CD4-positive, alpha-beta T cell (primary cell): Measurements from ENCODE around the gene WBP1. TPM values are rescaled to one million over a fixed set of nuclear protein-coding genes. Genes with fewer than 3 reads are reported as not detected.

Experiments
- ATAC-seq: fragments of 200-7000 bp; cut with Tn5 transposase; one replicate; pipeline ENCODE4 v1.10.0; 2022; ENCODE audit warnings: mild to moderate bottlenecking; ENCODE audit not compliant: poor library complexity
- CTCF ChIA-PET: fragments of 350-600 bp; sonication (Branson Sonifier 250); formaldehyde crosslinking; loops from one replicate; lab custom pipeline; 2021; ENCODE audit warnings: antibody characterized with exemption, inconsistent platforms; lab: Charles Lee
- POLR2A ChIA-PET: fragments of 350-600 bp; sonication (Branson Sonifier 250); formaldehyde crosslinking; loops from one replicate; lab custom pipeline; 2021; ENCODE audit warnings: antibody characterized with exemption, inconsistent platforms; lab: Charles Lee
- DNase-seq, 14 experiments: peaks; one replicate each; pipeline ENCODE4 v3.0.0-alpha.2; 2013 to 2020; ENCODE audit warnings: mixed read lengths in 2 of 14
- H3K27ac ChIP-seq, 2 donors: one replicate each; pipeline versions ENCODE4 v1.5.1 to v1.7.0; 2013; ENCODE audit warnings: low read length in 2 of 2, low read depth in 1 of 2, mild to moderate bottlenecking in 1 of 2
- H3K27me3 ChIP-seq, 2 experiments: 1 replicate in 1 of 2; 2 replicates in 1 of 2; pipeline versions ENCODE4 v1.6.1 to v1.7.0; 2013; ENCODE audit warnings: low read length in 2 of 2, control low read depth in 1 of 2, mild to moderate bottlenecking in 1 of 2, moderate library complexity in 1 of 2; ENCODE audit not compliant: insufficient read depth in 2 of 2, control insufficient read depth in 1 of 2
- H3K36me3 ChIP-seq: one replicate; pipeline ENCODE4 v1.6.1; 2013; ENCODE audit warnings: low read length, control low read depth; ENCODE audit not compliant: insufficient read depth
- H3K4me1 ChIP-seq: one replicate; pipeline ENCODE4 v1.6.1; 2013; ENCODE audit warnings: low read length, control low read depth; ENCODE audit not compliant: insufficient read depth
- H3K4me3 ChIP-seq: one replicate; pipeline ENCODE4 v1.5.1; 2013; ENCODE audit warnings: mild to moderate bottlenecking, low read length, moderate library complexity
- H3K9me3 ChIP-seq, 2 experiments: 1 replicate in 1 of 2; 2 replicates in 1 of 2; pipeline versions ENCODE4 v1.6.1 to v1.7.0; 2013; ENCODE audit warnings: low read length in 2 of 2, mild to moderate bottlenecking in 2 of 2, control low read depth in 1 of 2, moderate library complexity in 1 of 2; ENCODE audit not compliant: control insufficient read depth in 1 of 2, insufficient read depth in 1 of 2
- H3K27ac Mint-ChIP-seq: one replicate; pipeline ENCODE4 v1.8.0; 2020; ENCODE audit warnings: mixed read lengths
- H3K27me3 Mint-ChIP-seq: one replicate; pipeline ENCODE4 v1.8.0; 2021; ENCODE audit warnings: mixed read lengths
- H3K36me3 Mint-ChIP-seq: one replicate; pipeline ENCODE4 v1.8.0; 2021; ENCODE audit warnings: low read depth, mixed read lengths
- H3K4me1 Mint-ChIP-seq: one replicate; pipeline ENCODE4 v1.8.0; 2021; ENCODE audit warnings: low read depth, mixed read lengths
- H3K4me3 Mint-ChIP-seq: one replicate; pipeline ENCODE4 v1.8.0; 2020; ENCODE audit warnings: mild to moderate bottlenecking, mixed read lengths
- H3K9me3 Mint-ChIP-seq: one replicate; pipeline ENCODE4 v1.8.0; 2020; ENCODE audit warnings: mixed read lengths
- intact Hi-C, 2 experiments: fragments of 100-400 bp; cut with DNase I in 1 of 2; cut with micrococcal nuclease in 1 of 2; formaldehyde crosslinking; loops; one replicate each; pipeline versions ENCODE4 v1.15.1 to v1.9.0; 2023 to 2025; cut with DNase I, micrococcal nuclease
- total RNA-seq, 174 experiments: library from RNA in 2 of 174; stranded (reverse) in 2 of 174; gene quantifications; one replicate each; pipeline ENCODE4 v1.2.3 and lab custom pipeline; 2021 to 2026
- TF ChIP-seq, protein P1 (sequence below): fragments of 200-600 bp; IDR thresholded peaks from one replicate; pipeline ENCODE4 v1.8.0; 2022; ENCODE audit warnings: antibody characterized with exemption, mild to moderate bottlenecking

Gene WBP1
- total RNA-seq, 2 experiments from 2014 or later: 79.1 to 80.5 TPM

DNA sequence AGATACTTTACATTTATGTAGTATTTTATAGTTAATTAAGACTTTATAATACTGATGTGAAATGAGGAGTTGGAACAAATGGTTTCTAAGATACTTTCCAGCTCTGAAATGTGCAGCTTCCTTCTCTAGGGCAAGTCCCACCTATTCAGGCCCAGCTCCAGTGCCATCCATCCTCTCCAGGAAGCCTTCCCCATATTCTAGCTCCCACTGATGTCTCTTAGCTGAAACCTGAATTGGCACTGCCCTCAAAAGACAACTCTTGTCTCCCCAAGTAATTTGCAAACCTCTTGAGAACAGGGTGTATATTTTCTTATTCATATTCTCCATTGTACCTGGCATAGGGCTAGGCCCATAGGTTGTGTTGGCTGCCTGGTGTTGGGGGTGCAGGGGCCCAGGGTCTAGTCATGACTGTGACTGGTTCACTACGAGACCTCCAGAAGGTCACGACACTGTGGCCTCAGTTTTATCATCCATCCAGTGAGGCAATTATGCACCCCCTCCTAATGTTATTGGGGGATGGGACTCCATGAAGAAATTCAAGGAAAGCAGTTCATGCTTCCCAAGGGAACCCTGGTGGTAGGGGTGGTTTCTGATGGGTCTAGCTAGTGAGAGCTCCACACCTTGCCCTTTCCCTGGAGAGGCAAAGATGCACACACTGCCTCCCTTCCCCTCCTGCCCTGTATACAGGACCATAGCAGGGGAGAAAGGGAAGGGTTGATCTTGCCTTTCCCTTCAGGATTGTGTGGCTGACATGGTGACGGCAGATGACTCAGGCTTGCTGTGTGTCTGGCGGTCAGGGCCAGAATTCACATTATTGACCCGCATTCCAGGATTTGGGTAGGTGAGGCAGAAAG is 33.9 kb upstream of the WBP1 start:
- intact Hi-C loops: loop anchor here in 1 of 2 experiments (5.0 kb wide), 1 partner anchor 48 kb away; the partner anchor contains the start of gene MRPL53
- H3K36me3 ChIP-seq: peaks cover 11% of the 10 kb centered on the region
- CTCF ChIA-PET: no interaction called here
- ATAC-seq (no peak), DNase-seq (no peak)
- no peaks in the 10 kb centered on the region for H3K27me3 ChIP-seq
- H3K9me3 Mint-ChIP-seq: no peaks in the 10 kb centered on the region
- H3K36me3 Mint-ChIP-seq: peaks cover 16% of the 10 kb centered on the region
- H3K4me3 ChIP-seq: no peak overlapping the region
- H3K4me3 Mint-ChIP-seq: no peak overlapping the region
- H3K27ac Mint-ChIP-seq: peak overlapping the region; percentile 47
- peaks cover 30% of the 10 kb centered on the region for H3K4me1 Mint-ChIP-seq
- peaks cover 20% of the 10 kb centered on the region for H3K4me1 ChIP-seq
- no peak overlapping the region for H3K27ac ChIP-seq
- no peaks in the 10 kb centered on the region for H3K27me3 Mint-ChIP-seq
- H3K9me3 ChIP-seq: no peaks in the 10 kb centered on the region
- POLR2A ChIA-PET: no interaction called here
- TF ChIP-seq, protein P1, sequence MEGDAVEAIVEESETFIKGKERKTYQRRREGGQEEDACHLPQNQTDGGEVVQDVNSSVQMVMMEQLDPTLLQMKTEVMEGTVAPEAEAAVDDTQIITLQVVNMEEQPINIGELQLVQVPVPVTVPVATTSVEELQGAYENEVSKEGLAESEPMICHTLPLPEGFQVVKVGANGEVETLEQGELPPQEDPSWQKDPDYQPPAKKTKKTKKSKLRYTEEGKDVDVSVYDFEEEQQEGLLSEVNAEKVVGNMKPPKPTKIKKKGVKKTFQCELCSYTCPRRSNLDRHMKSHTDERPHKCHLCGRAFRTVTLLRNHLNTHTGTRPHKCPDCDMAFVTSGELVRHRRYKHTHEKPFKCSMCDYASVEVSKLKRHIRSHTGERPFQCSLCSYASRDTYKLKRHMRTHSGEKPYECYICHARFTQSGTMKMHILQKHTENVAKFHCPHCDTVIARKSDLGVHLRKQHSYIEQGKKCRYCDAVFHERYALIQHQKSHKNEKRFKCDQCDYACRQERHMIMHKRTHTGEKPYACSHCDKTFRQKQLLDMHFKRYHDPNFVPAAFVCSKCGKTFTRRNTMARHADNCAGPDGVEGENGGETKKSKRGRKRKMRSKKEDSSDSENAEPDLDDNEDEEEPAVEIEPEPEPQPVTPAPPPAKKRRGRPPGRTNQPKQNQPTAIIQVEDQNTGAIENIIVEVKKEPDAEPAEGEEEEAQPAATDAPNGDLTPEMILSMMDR: no peak

DNA sequence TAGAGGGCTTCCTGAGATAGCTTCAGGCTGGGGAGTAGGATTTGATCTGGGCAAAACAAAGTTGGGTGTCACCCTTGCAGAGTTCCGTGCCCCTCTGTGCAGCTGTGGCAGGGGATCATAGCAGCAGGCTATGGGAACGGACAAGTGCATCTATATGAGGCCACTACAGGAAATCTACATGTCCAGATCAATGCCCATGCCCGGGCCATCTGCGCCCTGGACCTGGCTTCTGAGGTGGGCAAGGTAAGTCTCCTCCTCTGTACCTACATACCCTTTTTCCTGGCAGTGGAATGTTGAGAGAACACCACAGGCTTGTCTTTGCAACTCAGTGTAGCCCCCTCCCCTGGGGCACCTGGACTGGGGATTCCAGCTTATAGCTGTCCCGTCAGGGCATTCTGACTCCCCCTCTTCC is 33.2 kb upstream of the WBP1 start:
- DNase-seq: no peak

DNA sequence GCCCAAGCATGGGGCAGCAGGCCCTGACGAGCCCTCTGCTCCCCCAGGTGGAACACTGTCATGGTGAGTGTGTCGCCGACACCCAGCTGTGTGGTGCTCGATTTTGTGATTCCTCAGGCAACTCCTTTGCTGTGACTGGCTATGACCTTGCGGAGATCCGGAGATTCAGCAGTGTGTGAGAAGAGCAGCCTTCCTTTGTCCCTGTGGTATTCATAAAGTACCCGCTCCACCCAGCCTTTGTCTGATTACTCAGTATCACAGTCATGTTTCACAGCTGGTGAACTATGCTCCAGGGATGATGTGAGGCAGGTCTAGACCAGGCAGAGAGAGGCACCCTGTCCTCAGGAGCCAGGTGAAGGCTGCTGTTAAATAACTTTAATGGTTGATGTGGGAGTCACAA is 32.7 kb upstream of the WBP1 start:
- TF ChIP-seq, protein P1: no peak
- peaks cover 16% of the 10 kb centered on the region for H3K36me3 Mint-ChIP-seq
- no peak overlapping the region for H3K27ac ChIP-seq

More for the DNA sequence above, 33.2 kb upstream of the WBP1 start:
- intact Hi-C loops: loop anchor here in 1 of 2 experiments (5.0 kb wide), 1 partner anchor 47 kb away; the partner anchor contains the start of gene MRPL53
- peaks cover 16% of the 10 kb centered on the region for H3K36me3 Mint-ChIP-seq
- ChIA-PET POLR2A (interaction anchor here (1.3 kb wide), 1 partner anchor 30 kb away, joined by 4 read pairs; the partner anchor contains the start of gene INO80B), CTCF (no interaction called here)
- Histone ChIP-seq H3K27me3 (no peaks in the 10 kb centered on the region), H3K4me3 (no peak overlapping the region), H3K27ac (no peak overlapping the region), H3K4me1 (peaks cover 20% of the 10 kb centered on the region), H3K9me3 (no peaks in the 10 kb centered on the region), H3K36me3 (peaks cover 11% of the 10 kb centered on the region)
- no peak for ATAC-seq
- TF ChIP-seq, protein P1: no peak
- no peaks in the 10 kb centered on the region for H3K27me3 Mint-ChIP-seq
- no peak overlapping the region for H3K27ac Mint-ChIP-seq
- H3K9me3 Mint-ChIP-seq: no peaks in the 10 kb centered on the region
- H3K4me3 Mint-ChIP-seq: no peak overlapping the region
- H3K4me1 Mint-ChIP-seq: peaks cover 26% of the 10 kb centered on the region

More for the DNA sequence above, 32.7 kb upstream of the WBP1 start:
- Histone ChIP-seq H3K4me1 (peaks cover 17% of the 10 kb centered on the region), H3K9me3 (no peaks in the 10 kb centered on the region), H3K4me3 (no peak overlapping the region), H3K27me3 (no peaks in the 10 kb centered on the region), H3K36me3 (peaks cover 11% of the 10 kb centered on the region)
- H3K4me1 Mint-ChIP-seq: peaks cover 21% of the 10 kb centered on the region
- ATAC-seq: no peak
- no peak overlapping the region for H3K27ac Mint-ChIP-seq
- POLR2A ChIA-PET: interaction anchor here (1.3 kb wide), 1 partner anchor 29 kb away, joined by 4 read pairs; the partner anchor contains the start of gene INO80B
- H3K4me3 Mint-ChIP-seq: no peak overlapping the region
- CTCF ChIA-PET: no interaction called here
- intact Hi-C loops: no loop called here
- no peak for DNase-seq
- no peaks in the 10 kb centered on the region for H3K9me3 Mint-ChIP-seq
- H3K27me3 Mint-ChIP-seq: no peaks in the 10 kb centered on the region
